ENCODE results near the gene LSM3. TPM values are rescaled to one million over a fixed set of nuclear protein-coding genes. Genes with fewer than 3 reads are reported as not detected.
"Not testable (repeated sequence)": the region's sequence is repeated elsewhere in the genome, so short reads cannot be mapped to it uniquely, and the experiment has no call there.

Gene LSM3
- total RNA-seq, 6 experiments from 2014 or later = 15.5 to 21.1 (median 18.7) TPM

- Mint-ChIP-seq H3K27ac (peak overlapping the region; percentile 6; the same call in 1 of the 2 replicates), H3K9me3 (peaks cover 9% of the 10 kb centered on the region), H3K27me3 (ENCODE audit: insufficient read depth) (peaks cover 2% of the 10 kb centered on the region), H3K36me3 (ENCODE audit: low read depth) (peaks cover 9% of the 10 kb centered on the region), H3K4me3 (no peak overlapping the region), H3K4me1 (ENCODE audit: low read depth) (peaks cover 93% of the 10 kb centered on the region)
- peak; percentile 18 for DNase-seq
- TF ChIP-seq CTCF (IDR thresholded peaks at IDR 0.05) = no peak
Measured at GRCh38 chr3:14228681-14229470, 50.3 kb downstream of the LSM3 start.

- H3K27ac Mint-ChIP-seq; H3K9me3 Mint-ChIP-seq; H3K27me3 Mint-ChIP-seq (ENCODE audit: insufficient read depth); DNase-seq; H3K4me3 Mint-ChIP-seq: not testable (repeated sequence)
- Mint-ChIP-seq H3K36me3 (ENCODE audit: low read depth) (peaks cover 12% of the 10 kb centered on the region), H3K4me1 (ENCODE audit: low read depth) (peaks cover 91% of the 10 kb centered on the region)
Measured at GRCh38 chr3:14229695-14230094, 51.1 kb downstream of the LSM3 start.

GRCh38 chr3:14230729-14231128 is 52.1 kb downstream of the LSM3 start:
- H3K4me1 Mint-ChIP-seq (ENCODE audit: low read depth) = peaks cover 91% of the 10 kb centered on the region
- H3K9me3 Mint-ChIP-seq = peaks cover 9% of the 10 kb centered on the region
- peaks cover 14% of the 10 kb centered on the region for H3K36me3 Mint-ChIP-seq (ENCODE audit: low read depth)
- no peak for DNase-seq
- peaks cover 2% of the 10 kb centered on the region for H3K27me3 Mint-ChIP-seq (ENCODE audit: insufficient read depth)
- no peak for TF ChIP-seq CTCF (IDR thresholded peaks at IDR 0.05)
- H3K4me3 Mint-ChIP-seq = no peak overlapping the region
- H3K27ac Mint-ChIP-seq = no peak overlapping the region; the same call in 1 of the 2 replicates

- no peak overlapping the region for H3K4me3 Mint-ChIP-seq
- H3K36me3 Mint-ChIP-seq (ENCODE audit: low read depth) = peaks cover 14% of the 10 kb centered on the region
- peaks cover 91% of the 10 kb centered on the region for H3K4me1 Mint-ChIP-seq (ENCODE audit: low read depth)
- H3K27ac Mint-ChIP-seq = peak overlapping the region; percentile 26
- peaks cover 9% of the 10 kb centered on the region for H3K9me3 Mint-ChIP-seq
- DNase-seq = no peak
- peaks cover 2% of the 10 kb centered on the region for H3K27me3 Mint-ChIP-seq (ENCODE audit: insufficient read depth)
- TF ChIP-seq CTCF (IDR thresholded peaks at IDR 0.05) = no peak
Measured at GRCh38 chr3:14231145-14231990, 52.8 kb downstream of the LSM3 start.

GRCh38 chr3:14231998-14232501 is 53.4 kb downstream of the LSM3 start:
- DNase-seq = peak; percentile 53
- Mint-ChIP-seq H3K27ac (peak overlapping the region; percentile 26), H3K27me3 (ENCODE audit: insufficient read depth) (peaks cover 2% of the 10 kb centered on the region), H3K4me3 (peak overlapping the region; percentile 43; the same call in 1 of the 2 replicates), H3K9me3 (peaks cover 9% of the 10 kb centered on the region), H3K4me1 (ENCODE audit: low read depth) (peaks cover 84% of the 10 kb centered on the region), H3K36me3 (ENCODE audit: low read depth) (peaks cover 14% of the 10 kb centered on the region)
- TF ChIP-seq CTCF (IDR thresholded peaks at IDR 0.05) = no peak

Data from HFFc6 (cell line).